ENCODE results near the gene LDLRAD4.
A peak's percentile ranks its signal among the peaks of the same experiment; 100 is the strongest.

The LDLRAD4 gene

DNA sequence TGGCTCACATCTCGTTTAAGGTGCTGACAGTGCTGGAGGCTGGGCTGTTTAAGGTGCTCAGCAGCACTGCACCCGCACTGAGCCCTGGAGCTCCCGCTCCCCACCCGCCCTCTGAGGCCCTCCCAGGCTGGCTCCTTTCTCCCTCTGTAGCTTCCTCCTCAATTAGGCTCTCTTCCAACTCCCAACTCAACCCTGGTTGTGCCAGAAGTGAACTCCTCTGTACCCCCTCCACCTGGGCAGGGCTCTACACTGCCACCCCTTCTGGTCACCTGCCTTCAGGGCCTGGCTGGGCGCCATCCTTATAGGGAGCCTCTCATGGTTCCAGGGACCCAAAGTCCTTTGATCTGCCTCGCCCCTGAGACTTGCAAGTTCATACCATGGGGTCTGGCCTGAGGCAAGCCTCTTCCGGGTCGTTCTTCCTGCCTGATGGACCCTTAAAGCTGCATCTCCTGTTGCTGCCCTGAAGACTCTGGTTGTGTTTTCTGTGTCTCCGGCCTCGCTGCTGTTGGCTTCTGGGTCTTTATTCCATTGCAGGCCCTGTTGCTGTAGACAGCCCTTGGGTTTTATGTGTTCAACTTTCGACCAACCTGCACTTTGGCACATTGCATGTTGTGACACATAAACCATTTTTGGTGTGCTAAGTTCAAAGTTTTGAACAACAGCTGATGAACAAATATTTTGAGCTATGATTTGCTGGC lies 199.6 kb downstream of the LDLRAD4 start:
- no peak for DNase-seq

DNA sequence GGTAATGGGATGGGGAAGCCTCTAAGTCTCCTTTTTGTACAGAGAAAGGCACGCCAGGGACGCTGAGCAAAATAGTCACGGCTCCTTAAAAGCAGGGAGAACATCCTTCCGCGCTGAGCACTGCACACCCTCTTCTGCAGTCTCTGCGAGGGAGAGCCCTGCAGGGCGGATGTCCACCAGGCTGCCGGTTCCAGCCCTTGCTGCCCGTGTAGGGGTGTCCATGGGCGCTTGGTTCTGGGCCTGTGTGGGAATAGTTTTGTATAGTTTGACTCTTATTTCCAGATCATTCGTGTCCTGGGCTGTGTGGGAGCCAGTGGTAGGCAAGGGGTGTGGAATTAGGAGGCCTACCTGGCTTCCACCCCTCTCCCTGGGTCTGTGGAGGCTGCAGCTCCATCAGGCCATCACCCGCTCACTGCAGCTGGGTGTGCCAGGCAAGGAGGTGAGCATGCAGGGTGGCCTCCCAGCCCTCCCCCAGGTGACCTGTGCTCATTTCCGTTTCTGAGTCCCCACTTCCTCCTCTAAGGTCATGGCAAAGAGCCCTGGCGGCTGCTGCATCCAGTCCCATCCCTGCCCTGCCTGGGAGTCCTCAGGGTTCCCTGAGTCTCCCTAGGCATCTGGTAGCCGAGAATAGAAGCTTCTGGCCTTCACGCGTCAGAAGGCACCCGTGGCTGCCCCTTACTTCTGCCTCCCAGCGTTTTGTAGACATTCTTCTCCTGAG lies 202.6 kb downstream of the LDLRAD4 start:
- no peak for DNase-seq

DNA sequence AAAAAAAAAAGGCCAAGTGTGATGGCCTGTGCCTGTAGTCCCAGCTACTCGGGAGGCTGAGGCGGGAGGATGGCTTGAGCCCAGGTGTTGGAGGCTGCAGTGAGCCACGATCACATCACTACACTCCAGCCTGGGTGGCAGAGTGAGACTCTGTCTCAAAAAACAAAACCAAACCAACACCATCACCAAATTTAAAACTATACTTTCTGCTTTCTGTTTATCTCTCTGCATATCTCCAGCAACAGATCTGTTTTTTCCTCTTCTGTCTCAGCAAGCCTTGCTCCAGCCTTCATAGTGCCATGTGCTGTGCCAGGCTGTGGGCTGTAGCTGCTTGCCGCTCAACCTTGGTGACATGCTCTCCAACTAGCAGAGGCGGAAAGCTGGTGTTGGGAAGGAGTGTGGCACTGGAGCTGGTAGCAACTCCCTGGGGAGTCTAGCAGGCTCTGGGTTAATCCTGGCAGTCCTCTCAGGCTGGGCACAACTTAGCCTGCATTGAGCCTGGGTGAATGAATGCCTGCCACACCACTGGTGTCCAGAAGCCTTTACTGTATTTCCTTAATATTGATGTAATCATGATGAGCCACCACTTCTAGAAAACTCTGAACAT lies 204.1 kb downstream of the LDLRAD4 start:
- DNase-seq: no peak

DNA sequence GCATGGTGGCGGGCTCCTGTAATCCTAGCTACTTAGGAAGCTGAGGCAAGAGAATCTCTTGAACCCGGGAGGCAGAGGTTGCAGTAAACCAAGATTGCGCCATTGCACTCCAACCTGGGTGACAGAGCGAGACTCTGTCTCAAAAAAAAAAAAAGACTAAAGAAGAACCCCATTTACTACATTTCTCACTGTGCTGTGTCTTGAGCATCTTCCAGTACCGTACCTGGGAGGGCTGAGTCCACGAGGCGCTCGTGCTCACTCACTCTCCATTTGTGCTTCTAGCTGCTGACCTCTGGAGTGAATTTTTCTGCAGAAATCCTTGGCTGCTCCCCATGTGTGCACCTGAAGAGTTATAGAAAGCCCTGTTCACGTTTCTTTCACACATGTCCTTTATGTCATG lies 204.8 kb downstream of the LDLRAD4 start:
- no peak for DNase-seq

DNA sequence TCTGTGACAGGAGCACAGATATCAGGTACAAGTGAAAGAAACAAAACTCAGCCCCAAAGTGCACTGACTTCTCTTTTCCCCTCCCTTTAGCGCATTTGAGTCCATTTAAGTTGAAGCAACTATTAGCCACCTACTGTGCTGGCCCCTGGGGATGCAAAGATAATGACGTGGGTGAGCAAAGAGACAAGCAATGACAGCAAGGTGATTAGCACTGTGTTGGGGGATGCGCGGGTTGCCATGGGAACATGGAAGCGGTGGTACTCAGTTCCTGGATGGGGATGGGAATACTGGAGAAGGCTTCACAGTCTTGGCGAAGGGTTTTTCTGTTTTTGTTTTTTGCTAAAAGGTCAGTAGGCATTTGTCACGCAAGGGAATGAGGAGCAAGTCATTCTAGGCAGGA lies 205.8 kb downstream of the LDLRAD4 start:
- DNase-seq: no peak

DNA sequence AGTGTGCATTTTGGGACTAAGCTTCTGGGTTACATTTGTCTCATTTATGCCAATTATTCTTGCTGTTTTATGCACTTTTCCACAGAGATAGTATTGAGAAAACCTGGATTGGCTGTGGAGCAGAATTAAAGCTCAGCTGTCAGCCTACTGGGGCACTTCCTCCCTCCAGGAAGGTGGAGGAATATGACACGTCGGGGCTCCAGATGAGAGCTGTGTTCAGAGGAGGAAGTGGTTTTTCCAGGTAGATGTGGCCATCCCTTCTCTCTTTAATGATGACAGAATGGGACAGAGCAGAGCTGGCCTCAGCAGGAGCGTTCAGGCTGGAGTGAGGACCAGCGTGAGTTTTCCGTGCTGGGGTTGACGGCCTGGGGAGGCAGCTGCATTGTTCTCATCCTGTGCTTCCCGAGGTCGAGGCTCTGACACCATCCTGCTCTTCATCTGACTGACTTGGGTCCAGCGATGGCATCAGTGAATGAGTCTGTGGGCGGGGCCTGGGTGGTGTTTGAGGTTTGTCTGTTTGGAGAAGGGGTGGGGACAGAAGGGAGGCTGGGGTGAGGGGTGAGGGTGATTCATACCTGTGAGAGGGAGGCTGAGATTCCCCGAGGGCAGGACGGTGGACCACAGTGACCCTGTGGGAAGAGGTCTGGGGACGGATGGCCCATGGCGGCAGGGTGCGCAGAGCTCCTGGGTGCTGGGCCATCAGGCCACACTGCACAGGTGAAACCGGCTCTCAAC lies 207.0 kb downstream of the LDLRAD4 start:
- no peak for DNase-seq

DNA sequence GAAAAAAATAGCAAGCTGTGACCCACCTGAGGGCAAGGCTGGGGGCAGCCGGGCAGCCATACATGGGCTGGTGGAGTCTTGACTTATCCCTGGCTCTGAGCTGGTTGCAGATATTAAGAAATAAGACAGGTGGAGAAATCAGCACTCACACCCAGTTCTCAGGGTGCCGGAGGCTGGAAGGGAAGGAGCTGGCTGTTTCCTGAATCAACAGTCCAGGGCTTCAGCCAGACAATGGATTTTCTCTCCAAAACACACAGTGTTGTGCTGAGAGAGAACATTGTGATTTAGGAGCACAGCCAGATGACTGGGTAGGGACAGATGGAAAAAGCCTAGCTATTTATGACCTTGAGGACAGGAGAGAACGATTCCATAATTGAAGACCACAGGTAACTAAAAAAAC lies 208.8 kb downstream of the LDLRAD4 start:
- no peak for DNase-seq

DNA sequence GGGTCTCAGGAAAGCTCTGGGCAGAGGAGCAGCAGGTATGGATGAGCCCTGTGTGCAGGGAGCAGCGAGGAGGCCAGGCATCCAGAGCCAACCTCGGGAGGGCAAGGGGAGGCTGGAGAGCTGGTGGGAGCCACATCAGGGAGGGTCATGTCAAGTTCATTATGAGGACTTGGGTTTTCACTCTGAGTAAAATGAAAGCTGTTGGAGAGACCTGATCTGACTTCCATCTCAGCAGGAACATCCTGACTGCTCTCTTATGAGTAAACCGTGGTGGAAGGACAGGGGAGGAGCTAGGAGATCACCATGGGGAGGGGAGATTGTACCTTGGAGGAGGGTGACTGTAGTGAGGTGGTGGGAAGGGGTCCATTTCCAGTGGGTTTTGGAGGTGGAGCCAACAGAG lies 209.8 kb downstream of the LDLRAD4 start:
- DNase-seq: no peak

DNA sequence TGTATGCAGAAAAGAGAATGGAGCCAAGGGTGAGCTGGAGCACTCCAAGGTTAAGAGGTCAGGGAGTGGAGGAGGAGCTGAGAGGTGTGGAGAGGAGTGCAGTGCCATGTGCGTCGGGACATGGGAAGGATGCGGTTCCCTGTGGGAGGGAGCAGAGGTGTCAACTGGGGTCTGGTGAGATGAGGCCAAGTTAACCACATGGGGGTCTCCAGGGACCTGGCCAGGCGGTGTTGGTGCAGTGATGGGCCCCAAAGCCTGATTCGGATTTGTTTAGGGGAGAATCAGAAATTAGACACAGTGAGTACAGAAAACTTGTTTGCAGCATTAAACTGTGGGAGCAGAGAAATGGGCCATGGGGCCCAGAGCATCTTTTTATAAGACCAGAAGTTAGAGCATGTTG lies 210.5 kb downstream of the LDLRAD4 start:
- DNase-seq: no peak

DNA sequence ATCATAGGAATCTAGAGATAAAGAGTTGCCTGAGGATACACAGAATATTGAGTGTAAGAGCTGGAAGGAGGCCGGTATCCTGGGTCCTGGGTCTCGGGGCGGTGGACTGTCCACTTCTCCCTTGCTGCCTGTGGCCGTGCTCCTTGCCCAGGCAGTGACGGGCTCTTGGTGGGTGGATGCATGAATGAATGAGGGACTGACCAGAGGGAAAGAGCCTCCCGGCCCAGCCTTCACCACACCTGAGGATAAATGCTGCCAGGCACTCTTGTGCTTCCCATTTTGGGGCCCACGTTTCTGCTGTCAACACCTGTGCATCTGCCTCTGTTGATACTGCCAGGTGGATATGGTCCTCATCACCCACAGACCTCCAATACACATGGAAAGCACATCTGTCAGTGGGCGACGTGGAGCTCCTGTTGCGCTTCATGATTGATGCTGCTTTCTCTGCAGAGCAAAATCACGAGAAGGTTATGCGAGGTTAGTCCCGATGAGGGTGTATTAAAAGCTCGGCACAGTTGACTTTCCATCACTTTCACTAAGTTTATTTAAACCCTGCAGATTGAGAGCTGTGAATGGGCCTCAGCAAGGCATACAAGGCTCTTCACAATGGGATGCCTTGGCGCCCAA lies 211.4 kb downstream of the LDLRAD4 start:
- no peak for DNase-seq

DNA sequence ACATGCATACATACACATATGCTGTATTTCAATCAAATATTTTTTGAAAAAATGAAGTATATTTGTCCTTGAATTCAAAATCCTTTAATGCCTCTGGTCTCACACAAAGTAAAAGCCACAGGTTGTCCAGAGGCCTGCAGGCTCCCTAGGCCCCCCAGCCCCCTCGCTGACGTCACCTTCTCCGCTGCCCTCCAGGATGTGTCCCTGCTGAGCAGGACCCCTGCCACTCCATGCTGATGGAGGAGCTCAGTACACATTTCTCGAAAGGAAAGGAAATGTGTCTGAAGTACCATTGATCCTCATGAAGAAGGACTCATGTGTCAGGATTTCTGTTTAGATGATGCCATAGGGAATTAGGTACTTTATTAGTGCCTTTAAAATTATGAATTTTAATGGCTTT lies 212.1 kb downstream of the LDLRAD4 start:
- no peak for DNase-seq

DNA sequence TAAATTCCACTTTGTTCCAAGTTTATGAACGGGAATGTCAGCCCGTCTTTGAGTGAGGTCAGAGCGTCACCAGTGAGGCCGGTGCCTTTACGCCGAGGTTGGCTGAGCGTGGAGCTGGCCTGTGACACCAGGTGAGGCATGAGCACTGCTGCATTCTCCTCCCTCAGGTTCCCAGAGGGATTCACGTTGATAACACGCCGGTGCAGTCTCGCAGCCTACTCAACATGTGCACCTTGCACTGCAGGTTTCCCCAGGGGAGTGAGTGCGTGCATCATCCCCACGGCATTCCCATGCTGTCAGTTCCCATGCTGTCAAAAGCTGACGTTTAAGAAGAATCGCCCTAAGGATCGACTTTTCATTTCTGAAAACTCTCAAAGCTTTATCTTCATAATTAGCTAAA lies 213.3 kb downstream of the LDLRAD4 start:
- no peak for DNase-seq

DNA sequence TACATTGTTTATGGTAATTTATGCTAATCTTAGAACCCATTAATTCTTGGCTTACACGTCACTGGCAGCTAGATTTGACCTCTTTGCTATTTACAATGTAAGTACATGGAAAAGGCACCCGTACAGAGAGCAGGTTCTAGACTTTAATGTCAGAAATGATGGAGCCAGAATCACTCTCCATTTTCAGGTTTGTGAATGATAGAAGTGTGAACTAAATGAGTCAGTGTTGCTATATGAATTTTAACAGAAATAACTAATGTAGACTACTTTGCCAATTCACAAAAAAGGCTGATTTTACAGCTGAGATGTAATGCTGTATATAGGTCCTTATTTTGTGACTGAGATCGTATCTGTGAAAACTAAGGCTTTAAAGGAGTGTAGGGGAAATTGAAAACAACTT lies 214.6 kb downstream of the LDLRAD4 start:
- DNase-seq: no peak

DNA sequence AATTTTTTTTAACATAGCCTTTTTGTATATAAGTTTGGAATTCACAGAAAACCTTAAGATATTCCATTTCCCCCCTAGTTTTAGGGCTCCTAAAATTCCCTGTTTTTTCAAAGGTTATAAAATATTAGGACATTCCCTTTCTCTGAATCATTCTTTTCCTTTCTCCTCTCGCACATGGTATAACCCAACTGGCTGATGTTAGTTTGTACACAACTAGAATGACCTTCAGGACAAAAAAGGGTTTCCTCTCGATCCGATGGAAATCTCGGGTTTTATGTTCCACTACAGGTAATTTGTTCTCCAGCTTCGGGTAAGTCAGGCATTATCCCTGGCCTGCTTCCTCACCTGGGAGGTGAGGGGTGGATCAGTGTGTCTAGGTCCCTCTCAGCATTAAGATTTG lies 215.1 kb downstream of the LDLRAD4 start:
- DNase-seq: no peak

DNA sequence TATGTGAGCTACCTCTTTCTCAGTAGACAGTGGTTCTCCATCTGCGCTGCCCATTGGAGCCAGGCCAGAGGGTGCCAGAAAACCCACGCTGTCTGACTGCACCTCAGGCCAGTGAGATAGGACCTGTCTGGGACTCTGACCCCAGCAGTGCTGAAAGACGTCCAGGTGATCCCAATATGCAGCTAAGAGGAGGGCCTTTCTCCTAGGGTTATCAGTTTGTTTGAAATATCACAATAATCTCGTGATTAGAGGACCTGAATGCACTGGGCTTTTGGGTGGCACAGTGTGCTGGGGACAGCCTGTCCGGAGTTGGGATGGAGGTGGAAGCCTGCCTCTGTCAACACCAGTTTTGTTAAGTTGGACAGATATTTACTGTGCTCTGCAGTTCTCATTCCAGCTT lies 216.3 kb downstream of the LDLRAD4 start:
- no peak for DNase-seq

DNA sequence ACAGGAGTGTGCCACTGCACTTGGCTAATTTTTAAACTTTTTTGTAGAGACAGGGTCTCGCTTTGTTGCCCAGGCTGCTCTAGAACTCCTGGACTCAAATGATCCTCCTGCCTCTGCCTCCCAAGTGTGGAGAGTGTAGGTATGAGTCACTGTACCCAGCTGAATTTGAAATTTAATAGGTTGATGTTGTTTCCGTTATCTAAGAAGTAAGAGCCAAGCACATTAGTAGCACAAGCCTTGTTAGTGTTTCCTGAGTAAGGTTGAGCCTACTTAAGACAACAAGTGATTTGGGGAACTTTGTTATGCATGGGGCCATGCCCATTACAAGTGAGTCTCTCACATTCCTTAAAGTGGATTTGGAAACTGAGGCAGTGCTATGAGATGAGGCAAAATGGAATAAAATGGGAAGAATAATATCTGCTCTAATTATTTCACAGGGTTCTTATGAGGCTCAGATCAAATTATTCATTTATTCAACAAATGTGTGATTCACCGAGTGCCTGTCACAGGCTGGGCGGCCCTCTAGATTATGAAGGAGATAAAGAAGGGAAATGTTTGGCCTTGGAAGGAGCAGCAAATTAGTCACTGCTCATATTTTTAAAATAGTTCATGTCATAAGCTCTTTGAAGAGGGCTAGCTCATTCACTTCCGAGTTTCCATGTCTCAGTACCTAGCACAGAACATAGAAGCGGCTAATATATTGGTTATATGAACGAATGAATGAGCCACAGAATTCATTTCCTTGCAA lies 217.2 kb downstream of the LDLRAD4 start:
- peak; percentile 24 for DNase-seq

DNA sequence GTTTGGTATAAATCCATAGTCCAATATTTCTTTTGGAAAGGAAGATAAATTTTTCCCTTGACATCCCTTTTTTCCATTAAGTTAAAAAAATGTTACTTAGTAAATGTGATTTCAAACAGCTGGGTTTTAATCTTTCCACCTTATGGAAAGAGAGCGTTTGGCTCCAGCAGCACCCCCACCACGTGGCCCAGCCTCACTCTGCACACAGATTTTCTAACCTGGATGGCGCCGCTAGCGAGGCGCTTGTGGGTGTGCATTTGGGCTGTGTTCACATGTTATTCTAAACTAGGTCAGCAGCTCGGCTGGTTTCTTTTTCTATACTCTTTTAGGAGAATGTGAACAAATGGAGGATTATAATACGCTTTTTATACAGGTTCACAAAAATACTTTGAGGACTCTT lies 218.0 kb downstream of the LDLRAD4 start:
- DNase-seq: peak; percentile 31

DNA sequence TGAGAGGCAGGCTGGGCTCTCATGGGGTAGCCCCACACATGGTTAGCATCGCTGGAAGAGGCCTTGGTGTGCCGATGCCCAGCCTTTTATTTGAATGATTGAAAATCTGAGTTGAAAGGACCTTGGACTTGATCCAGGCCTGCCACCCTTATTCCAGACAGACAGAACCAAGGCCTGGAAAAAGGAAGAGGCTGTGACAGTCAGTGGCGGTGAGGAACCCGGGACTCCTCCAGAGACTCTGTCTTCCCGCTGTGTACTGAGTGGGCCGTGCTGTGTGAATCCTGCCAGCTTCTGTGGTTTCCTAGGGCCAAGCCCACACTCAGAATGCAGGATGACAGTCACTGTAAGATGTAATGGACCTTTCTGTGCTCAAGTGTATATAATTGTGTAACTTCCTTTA lies 218.5 kb downstream of the LDLRAD4 start:
- DNase-seq: peak; percentile 24

DNA sequence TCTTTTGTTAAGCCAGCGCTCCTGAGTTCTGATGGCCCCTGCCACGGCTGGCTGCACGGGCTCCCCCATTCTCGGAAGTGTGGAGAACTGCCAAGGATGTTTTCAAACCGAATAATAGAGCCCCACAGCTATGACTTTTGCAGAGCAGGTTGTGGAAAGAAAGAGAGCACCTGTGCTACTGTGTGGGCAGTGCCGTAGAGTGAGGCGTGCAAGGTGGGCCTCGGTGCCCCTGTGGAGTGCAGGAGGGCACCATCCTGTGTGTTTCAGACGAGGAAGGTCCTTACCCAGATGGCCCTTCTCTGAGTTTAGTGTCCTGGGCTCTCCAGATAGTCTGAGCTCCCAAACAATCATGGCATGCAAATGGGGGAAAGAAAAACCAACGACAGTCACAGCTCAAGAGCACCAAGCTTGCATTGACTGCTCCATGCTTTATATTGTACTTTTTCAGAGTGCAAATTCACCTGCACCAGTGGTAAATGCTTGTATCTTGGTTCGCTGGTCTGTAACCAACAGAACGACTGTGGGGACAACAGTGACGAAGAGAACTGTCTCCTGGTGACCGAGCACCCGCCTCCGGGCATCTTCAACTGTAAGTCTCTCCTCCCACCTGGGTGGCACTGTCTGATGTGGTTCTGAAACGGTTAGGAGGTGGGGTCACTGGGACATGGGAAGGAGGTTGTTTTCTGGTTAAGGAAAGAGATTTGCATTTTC lies 219.4 kb downstream of the LDLRAD4 start:
- DNase-seq: peak; percentile 64

DNA sequence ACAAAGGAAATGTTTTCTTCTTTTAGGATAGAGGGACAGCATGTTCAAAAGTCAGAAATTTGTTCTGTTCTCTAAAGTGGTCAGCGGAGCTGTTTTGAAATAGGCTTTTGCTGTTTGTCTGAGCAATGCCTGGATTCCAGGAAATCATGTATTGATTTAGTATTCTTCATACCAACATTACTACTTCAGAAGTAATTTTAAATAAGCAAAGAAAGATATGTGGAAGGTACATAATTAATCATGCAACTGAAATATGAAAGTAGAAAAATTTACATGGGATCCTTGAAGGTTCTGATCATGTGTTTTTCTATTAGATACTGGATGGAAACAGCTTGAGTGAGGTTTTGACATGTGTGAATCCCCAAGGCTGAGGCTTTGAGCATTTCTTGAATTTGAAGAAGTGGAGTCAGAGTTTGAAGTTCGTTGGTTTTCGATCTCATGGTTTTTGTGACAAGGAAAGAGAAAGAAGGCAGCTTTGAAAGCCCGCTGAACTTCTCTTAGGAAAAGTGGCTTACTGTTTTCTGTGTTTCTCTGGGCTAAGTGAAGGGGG lies 220.0 kb downstream of the LDLRAD4 start:
- DNase-seq: no peak

DNA sequence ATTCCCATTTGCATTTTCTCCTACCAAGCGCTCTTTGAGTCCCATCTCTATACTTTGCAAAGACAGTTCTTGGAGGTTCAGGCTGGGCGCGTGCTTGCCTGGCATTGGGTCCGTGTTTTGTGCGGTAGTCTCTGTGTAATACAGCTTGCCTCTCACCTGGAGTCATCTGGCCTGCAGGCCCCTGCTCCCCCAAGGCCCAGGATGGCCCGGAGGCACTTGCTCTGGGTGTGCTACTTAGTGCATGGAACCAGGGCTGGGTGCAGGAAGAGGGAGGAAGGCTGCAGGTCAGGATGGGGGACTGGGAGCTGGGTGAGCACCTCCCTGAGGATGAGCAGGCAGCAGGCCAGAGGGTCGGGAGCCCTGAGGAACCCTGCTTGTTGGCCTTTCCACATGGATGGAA lies 220.9 kb downstream of the LDLRAD4 start:
- DNase-seq: no peak
